Measurements from ENCODE around the gene GSG1.
"Not testable (repeated sequence)": the region's sequence is repeated elsewhere in the genome, so short reads cannot be mapped to it uniquely, and the experiment has no call there.

Gene GSG1

DNA sequence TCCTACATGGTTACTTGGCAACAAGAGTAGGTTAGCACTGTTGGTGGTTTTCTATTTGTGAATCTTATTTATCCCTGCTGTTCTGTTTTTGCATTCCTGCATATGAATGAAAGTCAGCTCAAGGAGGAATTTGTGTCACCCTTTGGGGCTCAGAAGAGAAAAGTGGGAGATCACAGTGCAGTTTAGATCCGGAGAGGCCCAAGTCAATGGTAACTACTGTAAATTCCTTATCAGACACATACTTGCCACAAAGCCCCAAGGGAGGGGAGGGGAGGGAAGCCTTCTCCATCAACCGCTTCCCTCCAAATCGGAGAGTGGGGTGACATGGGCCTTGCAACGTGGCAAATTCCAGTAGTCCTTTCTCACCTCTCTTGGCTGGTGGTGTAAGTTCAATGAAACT lies 15.0 kb downstream of the GSG1 start:
- DNase-seq, result no peak

DNA sequence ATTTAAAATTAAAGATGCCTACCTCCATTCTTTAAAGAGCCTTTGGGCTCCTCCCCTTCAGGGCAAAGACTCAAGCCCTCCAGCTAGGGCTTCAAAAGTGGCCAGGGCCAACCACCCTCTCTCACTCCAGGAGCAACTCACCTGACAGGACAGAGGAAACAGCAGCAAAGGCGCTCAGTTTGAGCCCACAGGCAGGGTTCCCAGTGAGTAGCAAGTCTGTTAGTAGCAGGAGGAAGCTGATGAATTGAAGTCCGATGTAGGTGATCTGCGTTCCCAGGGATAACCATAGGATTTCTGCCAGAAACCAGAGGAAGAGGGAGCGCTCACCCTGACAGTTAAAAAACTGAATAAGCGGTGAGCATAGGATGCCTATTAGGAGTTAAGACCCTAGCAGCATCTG lies 15.7 kb downstream of the GSG1 start:
- no peak for DNase-seq

DNA sequence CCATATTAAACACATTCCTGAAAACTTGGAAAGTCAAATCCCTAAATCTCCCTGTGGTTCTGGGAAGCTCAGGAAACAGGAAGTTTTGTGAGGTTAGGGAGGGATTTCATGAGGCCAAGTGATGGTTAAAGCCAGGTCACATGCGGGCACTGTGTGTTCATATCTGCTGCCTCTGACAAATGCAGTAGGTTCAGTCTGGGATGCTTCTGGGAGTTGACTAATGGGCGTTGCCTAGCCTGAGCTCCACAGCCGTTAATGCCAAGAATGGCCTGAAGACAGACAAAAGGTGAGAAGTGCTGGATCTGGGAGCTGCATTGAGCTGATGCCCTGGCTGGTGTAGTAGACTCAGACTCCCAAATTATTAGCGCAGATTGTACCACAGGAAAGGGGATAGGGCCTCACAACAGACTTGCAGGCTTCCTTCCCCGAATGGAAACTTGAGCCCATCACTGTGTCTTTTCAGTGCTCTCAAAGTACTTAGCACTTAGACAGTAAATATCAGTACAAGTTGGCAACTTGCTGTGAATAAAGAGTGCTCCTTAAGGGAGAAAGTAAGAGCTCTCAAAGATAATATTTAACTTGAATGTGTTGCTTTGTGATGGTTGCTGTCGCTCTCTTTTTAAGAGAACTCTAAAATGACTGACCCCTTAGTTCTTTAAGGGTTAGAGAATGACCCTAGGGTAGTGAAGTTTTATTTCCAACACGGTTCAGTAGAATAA lies 17.3 kb downstream of the GSG1 start:
- no peak for DNase-seq

GRCh38 chr12:13084898-13085640 lies 18.4 kb downstream of the GSG1 start:
- no peak for DNase-seq

DNA sequence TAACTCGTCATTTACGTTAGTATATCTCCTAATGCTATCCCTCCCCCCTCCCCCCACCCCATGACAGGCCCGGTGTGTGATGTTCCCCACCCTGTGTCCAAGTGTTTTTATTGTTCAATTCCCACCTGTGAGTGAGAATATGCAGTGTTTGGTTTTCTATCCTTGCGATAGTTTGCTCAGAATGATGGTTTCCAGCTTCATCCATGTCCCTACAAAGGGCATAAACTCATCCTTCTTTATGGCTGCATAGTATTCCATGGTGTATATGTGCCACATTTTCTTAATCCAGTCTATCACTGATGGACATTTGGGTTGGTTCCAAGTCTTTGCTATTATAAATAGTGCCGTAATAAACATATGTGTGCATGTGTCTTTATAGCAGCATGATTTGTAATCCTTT lies 19.8 kb downstream of the GSG1 start:
- not testable (repeated sequence) for DNase-seq

DNA sequence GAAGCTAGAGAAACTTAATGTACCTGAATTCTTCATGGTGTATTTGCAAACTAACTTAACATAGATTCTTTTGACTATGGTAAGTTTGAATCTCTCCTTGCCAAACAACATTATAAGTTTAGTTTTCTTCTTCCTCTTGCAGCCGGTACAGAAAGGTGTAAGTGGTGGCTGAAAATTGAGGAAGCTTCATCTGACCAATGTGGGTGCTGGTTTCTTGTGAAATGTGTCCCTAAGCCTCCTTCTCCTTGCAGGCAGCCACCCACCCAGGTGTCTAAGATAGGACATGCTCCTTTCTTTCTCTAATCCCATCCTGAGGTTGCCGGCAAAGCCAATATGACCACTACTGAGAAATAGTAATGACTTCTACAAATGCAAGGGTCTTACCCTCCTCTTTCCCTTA lies 20.6 kb downstream of the GSG1 start:
- DNase-seq, result no peak

GRCh38 chr12:13080266-13080665 lies 23.2 kb downstream of the GSG1 start:
- DNase-seq, result no peak

GRCh38 chr12:13079440-13079906 lies 24.0 kb downstream of the GSG1 start:
- no peak for DNase-seq

GRCh38 chr12:13075786-13076570 lies 27.5 kb downstream of the GSG1 start:
- no peak for DNase-seq

DNA sequence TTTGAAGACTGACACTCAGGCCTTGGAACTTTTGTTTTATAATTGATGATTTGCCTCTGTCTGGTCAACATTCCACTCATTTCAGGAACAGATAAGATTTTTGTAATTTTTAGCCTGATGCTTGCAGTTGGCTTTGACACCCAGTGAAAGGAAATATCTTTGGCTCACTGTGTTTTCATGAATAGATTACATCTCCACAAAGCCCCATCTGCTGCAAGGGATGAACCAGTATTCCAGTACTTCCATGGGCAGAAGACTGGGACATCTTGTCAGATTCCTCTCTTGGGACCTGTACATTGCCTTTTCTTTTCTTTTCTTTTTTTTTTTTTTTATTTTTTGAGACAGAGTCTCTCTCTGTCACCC lies 28.4 kb downstream of the GSG1 start:
- DNase-seq, result no peak

GRCh38 chr12:13074396-13075117 lies 28.9 kb downstream of the GSG1 start:
- no peak for DNase-seq

DNA sequence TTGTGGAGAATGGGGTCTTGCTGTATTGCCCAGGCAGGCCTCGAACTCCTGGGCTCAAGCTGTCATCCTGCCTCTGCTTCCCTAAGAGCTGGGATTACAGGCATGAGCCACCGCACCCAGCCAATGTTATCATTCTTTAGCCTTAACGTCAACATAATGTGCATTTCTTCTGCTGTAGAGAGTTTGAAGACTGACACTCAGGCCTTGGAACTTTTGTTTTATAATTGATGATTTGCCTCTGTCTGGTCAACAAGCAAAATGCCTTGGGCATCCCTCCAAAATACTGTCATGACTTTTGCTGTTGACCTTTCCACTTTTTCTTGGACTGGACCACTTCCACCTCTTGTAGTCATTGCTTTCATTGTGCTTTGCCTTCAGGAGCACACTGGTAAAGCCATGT lies 30.3 kb downstream of the GSG1 start:
- no peak for DNase-seq

DNA sequence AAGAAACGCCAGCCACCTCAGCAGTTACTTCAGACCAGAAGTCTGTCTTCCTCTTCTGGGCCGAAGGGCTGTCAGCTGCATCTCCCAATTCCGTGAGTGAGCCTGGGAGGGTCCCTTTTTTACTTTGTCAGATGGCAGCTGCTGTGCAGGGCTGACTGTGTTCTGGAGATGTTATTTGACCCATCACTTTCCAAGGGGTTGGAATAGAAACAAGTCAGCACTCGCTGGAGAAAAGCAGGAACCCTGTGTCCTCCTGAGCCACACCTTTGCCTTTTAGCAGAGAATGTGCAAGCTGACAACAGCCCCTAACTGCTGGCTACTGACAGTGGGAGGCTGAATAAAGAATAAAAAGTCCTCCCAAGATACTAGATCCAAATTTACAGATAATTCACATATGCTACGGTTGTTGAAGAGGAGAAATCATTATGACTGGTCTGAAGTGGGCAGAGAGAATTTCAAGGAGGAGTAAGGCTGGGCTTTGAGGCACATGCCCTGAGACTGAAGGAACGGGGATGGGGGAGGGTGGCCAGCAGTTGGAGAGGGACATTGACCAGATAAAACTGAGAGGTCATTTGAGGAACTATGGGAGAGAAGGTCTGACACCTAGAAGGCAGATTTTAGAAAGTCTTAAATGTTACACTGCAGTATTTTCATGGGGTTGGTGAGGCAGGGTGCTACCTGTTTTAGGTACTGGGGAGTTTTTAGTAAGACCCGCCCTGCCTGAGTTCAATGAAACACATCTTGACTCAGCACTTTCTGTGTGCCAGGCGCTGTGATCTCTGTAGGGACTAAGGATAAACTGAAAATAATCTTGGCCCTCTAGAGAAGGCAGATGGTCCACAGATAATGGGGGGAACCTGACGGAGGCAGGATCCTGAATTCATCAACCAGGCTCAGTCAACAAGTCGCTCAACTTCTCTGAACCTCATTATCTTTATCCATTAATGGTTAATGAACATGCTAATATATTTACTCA lies 31.9 kb downstream of the GSG1 start:
- no peak for DNase-seq

DNA sequence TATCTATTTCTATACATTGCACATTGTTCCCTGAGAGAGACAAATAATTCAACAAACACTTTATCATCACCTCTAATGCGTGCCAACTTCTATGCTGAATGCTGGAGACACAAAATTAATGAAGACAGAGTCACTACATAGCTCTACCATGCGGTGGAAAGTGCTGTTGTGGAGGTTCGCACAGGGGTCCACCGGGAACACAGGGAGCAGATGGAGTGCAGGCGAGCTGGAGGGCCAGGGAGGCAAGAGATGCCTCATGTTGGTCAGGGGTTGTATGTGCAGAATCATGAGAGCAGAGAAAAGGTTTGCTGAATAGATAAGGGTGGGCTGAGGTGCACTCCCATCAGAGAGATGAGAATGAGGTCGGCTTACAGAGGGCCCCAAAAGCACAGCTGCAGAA lies 34.1 kb downstream of the GSG1 start:
- no peak for DNase-seq

GRCh38 chr12:13067322-13067721 lies 36.1 kb downstream of the GSG1 start:
- DNase-seq, result no peak

- no peak for DNase-seq
These were observed 37.0 kb downstream of the GSG1 start for GRCh38 chr12:13066459-13066858.

DNA sequence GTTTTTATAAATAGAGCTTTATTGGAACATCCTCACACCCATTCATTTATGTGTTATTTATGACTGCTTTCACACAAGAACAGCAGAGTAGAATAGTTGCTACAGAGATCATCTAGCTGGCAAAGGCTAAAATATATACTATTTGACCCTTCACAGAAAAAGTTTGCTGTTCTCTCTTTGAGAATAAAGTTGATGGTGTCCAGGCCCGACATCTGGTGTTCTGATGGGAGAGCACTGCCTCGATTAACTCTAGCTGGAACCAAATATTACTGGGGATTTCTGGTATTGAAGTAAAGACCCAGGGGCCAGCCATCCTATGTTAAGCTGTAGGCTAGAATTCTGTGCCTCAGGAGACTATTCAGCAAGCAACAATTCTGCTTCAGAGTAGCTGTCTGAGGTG lies 37.5 kb downstream of the GSG1 start:
- DNase-seq, result no peak

- no peak for DNase-seq
These were observed 40.8 kb downstream of the GSG1 start for GRCh38 chr12:13062669-13063068.

DNA sequence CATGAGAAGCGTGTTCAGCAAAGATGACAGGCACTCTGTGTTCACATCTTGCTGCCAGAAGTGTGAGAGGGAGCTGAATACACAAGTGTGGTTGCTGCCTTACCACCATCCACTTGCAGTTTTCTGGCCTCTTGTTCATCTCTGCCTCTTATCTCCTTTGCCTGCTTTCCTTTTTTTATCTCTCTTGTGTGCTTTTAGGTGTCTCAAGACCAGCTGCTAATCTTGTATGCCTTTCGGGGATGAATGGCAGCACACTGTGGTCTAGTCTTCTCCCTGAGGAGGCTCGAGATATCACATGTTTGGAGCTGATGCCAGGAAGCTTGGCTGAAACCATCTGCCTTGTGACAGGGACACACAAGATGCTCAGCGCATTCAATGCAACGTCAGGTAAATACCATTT lies 42.1 kb downstream of the GSG1 start:
- no peak for DNase-seq

DNA sequence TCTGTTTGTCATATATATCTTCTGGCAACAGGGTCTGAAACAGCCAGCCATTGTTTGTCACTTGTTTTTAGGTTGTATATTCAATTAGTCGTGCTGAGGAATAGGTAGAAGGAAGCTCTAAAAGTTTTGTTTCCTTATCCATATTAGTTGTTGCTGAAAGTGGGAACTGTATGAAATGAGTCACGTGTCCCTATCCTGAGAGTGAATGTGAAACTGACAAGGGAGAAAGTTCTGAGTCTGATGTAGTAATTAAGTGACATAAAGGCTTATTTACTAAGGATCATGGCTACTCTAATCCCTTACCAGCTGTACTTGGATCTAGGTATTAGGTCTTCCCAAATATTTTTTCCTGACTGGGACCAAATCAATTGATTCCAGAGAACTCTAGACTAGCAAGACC lies 42.9 kb downstream of the GSG1 start:
- DNase-seq, result no peak

DNA sequence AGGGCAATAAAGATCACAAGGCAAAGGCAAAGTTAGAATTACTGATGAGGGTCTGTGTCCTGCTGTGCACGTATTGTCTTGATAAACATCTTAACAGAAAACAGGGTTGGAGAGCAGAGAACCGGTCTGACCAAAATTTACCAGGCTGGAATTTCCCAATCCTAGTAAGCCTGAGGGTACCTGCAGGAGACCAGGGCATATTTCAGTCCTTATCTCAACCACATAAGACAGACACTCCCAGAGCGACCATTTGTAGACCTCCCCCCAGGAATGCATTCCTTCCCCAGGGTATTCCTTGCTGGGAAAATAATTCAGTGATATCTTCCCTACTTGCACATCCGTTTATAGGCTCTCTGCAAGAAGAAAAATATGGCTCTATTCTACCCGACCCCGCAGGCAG lies 49.9 kb downstream of the GSG1 start:
- not testable (repeated sequence) for DNase-seq

DNA sequence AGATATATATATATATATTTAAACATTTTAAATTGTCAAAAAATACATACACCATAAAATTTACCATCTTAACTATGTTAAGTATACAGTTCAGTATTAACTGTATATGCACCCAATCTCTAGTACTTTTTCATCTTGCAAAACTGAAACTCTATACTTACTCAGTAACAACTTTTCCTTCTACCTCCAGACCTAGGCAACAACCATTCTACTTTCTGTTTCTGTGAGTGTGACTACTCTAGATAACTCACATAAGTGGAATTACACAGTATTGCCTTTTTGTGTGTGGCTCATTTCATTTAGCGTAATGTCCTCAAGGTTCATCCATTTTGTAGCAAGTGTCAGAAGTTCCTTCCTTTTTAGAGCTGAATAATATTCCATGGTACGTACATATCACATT lies 51.0 kb downstream of the GSG1 start:
- DNase-seq, result no peak
